GM19035 (cell line): ENCODE measurements around the gene SH3TC2.
"Not testable (repeated sequence)": the region's sequence is repeated elsewhere in the genome, so short reads cannot be mapped to it uniquely, and the experiment has no call there.

Experiments
- ATAC-seq: cut with Tn5 transposase; IDR thresholded peaks from one replicate; pipeline ENCODE4 v1.9.1; 2021; ENCODE audit not compliant: unreplicated experiment

The SH3TC2 gene

DNA sequence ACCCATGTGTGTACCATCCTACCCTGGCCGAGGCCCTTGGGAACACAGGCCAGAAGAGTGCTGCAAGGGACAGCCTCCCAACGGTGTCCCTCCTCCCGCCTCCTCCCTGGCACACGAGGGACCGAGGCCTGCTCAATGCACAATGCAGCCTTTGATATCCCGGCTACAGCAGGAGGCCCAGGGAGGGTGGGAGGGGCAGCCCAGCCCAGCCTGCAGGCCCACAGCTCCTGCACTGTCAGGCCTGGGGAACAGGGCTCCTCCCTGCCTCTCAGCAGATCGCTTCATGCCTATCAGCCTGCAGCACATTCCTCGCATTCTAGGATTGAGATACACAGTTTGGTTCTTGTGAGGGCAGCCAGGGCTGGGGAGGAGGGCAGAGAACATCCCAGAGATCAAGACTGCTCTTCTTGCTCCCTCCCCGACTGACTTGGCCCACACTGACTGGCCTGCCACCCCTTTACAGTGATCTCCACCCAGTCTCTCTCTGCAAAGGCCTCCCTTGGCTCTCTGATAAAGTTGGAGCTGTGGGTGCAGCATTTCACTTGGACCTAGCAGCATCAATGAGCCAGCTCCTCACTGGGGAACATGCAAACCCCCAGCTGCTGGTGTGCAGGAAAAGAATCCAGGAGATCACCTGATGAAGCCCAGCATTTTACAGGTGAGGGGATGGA is at the start of gene SH3TC2:
SH3TC2 (minus strand) TSS at position 46 of the 671 bp plus-strand sequence; CDS start at position 6, 40 bp downstream.
- ATAC-seq = no peak

DNA sequence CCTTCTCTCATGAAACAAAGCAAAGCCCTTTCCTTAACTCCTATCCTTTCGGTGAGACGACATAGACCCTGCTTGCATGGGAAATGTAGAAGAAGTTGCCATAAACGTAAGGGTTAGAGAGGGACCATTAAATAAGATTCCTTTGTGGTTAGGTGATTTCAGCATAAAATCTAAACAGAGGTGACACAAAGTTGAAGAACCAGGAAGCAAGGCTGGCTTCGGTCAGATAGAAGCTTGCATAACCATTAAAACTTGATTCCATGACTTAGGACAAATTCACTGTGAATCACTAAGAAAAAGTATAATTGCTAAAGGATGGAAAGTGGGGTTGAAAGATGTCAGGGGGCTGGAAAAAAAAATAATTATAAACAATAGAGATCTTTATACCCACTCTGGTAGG is 47.5 kb upstream of the SH3TC2 start:
- ATAC-seq = no peak

DNA sequence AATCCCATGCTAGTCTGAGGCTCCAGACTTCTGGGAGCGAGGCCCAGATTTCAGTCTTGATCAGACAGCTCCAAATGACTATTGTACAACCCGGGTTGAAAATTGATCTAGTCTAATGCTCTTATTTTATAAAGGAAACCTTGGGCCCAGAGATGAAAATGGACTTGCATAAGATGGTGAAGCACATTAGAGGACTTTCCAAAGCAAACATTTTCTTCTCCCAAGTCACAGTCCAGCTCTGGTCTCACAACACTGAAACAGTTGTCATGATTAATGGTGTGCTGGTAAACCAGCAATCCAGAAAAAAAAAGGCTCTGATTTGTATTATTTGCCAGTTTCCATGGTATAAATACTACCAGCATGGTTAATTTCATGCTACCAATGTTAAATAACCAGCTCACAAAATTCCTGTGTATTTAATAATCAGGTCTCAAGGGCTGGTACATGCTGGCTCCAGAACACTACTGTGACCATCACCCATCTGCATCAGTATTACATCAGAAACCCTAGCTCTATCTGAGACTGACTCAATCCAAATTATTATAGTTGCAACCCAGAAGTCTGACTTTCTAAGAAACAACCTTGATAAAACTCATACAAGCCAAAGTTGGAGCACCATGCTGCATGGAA is 45.9 kb upstream of the SH3TC2 start:
- no peak for ATAC-seq

DNA sequence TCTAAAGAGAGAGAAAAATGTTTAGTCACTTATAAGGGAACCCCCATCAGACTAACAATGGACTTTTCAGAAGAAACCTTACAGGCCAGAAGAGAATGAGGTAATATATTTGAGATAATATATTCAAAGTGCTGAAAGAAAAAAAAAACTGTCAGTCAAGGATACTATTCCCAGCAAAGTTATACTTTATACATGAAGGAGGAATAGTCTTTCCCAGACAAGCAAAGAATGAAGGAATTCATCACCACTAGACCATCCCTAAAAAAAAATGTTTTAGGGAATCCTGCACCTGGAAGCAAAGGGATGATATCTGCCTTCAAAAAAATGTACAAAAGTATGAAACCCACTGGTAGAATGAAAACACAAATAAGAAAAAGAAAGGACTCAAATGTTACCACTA is 37.5 kb upstream of the SH3TC2 start:
- ATAC-seq = no peak

DNA sequence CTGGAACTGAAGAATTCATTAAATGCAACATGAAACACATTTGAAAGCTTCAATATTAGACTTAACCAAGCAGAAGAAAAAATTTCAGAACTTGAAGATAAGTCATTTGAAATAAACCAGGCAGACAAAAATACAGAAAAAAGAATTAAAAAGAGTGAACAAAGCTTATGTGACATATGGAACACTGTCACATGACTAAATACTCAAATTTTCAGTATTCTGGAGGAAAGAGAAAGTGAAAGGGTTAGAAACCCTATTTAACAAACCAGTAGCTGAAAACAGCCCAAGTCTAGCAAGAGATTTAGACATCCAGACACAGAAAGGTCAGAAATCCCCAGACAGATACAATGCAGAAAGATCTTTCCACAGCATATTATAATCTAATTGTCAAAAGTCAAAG is 37.1 kb upstream of the SH3TC2 start:
- ATAC-seq = no peak

DNA sequence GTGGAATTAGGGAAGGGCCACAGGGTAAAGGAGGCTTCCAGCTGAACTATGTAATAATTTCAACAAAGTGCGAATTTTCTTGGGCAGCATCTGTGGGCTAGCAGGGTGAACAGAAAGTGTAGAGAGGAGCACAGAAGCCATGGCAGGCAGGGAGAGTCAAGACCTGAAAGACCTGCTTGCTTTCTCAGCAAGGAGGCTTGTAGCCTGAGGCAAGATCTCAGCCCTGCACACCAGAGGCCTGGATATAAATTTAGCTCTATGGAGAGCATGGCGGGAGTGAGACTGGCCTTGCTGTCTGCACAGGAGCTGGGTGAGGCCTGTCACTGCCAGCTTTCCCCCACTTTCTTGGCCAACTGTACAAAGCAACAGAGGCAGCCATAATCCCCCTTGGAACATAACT is 32.1 kb upstream of the SH3TC2 start:
- ATAC-seq = no peak

DNA sequence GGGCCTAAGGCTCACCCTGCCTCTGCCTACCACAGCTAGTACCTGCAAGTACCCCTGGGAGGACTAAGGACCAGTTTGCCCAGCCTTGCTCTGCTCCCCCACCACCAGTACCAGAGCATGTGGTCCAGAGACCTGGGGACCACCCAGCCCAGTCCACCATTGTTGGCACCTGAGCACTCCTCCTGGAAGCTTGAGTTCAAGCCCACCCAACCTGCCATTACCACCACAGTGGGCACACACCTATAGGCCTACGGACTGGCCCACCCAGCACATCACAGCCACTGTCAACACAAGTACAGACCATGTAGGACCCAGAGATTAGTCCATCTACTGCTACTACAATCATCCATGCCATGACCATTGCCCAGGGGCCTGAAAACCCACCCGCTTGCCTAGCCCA is 30.8 kb upstream of the SH3TC2 start:
- no peak for ATAC-seq

DNA sequence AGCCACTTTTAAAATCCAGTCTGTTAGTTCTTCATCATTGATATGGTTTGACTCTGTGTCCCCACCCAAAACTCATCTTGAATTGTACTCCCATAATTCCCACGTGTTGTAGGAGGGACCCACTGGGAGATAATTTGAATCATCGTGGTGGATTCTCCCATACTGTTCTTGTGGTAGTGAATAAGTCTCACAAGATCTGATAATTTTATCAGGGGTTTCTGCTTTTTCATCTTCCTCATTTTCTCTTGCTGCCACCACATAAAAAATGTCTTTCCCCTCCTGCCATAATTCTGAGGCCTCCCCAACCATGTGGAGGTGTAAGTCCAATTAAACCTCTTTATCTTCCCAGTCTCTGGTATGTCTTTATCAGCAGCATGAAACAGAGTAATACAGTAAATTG is 26.9 kb upstream of the SH3TC2 start:
- ATAC-seq = no peak

DNA sequence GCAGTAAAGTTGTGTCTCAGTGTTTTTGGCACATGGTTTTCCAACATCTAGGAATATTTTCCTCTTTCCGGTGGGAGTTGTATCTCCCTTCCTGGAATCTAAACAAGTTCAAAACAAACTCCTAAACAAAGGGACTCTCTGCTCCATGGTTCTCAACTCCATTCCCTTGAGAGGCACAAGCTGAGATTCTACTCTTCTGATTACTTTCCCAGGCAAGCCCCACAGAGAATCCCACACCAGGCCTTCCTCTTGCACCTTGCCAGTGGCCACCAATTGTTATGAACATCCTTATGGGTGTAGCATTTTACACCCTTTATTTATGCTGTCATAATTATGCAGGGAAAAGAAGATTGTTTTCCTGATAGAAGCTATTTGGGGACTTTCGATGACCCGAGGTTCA is 25.8 kb upstream of the SH3TC2 start:
- ATAC-seq = no peak

DNA sequence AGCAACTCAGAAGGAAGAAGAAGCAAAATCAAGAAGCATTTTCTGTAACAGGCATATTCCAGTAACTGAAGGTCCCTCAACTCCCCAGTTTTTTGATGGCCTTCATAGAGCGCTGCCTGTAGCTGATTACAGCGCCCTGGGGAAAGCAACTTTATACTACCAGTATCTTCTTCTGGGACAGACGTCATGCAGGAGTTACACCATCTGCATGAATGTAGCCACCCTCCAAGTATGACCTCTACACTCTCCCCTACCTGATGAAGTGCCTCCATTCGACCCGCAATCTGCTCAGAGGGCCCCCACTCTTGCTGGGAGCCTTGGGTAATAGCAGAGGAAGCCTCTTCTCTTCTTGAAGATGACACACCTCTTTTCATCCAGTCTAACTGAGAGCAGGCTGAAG is 21.0 kb upstream of the SH3TC2 start:
- ATAC-seq = no peak

DNA sequence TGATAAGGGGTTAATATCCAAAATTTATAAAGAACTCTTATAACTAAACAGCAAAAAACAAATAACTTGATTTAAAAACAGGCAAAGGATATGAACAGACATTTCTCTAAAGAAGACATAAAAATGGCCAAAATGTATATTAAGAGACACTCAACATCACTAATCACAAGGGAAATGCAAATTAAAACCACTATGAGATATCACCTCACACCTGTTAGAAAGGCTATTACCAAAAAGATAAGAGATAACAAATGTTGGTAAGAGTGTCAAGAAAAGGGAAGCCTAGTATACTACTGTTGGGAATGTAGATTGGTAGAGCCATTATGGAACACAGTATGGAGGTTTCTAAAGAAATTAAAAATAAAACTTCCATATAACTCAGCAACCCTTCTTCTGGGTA is 19.4 kb upstream of the SH3TC2 start:
- no peak for ATAC-seq

DNA sequence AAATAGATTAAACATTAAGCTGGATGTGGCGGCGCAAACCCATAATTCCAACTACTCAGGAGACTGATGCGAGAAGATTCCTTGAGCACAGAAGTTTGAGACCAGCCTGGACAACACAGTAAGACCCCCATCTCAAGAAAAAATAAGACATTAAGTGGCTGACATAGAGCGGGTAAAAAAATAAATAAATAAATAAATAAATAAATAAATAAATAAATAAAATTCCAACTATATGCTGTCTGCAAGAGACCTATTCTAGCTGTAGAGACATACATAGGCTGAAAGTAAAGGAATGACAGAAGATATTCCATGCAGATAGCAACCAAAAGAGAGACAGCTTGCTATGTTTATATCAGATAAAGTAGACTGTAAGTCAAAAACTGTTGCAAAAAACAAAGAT is 17.4 kb upstream of the SH3TC2 start:
- ATAC-seq = no peak

DNA sequence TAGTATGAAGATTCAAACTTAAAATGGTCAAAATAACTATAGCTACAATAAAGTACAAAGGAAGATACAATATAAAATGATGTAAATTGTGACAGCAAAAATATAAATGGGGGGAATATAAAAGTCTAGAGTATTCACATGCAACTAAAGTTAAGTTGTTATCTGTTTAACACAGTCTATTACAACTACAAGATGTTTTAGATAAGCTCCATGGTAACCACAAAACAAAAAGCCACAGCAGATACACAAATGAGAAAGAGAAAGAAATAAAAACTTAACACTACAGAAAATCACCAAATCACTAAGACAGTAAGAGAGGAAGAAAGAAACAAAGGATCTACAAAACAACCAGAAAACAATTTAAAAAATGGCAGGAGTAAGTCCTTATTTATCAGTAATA is 17.0 kb upstream of the SH3TC2 start:
- ATAC-seq = no peak

DNA sequence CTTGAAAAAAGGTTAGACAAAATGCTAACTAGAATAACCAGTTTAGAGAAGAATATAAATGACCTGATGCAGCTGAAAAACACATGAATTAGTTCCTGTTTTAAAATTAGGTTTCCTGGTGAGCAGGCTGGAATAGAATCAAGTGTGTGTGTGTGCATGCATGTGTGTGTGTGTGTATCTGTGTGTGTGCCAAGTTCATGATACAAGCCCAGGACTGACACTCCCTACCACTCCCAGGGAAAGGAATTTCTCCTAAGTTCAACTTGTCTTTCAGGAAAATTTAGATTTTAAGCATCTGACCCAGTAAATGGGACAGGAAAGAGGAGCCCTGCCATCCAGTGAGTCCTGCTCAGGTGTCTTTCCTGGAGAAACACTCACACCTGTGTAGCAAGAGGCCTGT is 11.2 kb upstream of the SH3TC2 start:
- ATAC-seq = not testable (repeated sequence)

DNA sequence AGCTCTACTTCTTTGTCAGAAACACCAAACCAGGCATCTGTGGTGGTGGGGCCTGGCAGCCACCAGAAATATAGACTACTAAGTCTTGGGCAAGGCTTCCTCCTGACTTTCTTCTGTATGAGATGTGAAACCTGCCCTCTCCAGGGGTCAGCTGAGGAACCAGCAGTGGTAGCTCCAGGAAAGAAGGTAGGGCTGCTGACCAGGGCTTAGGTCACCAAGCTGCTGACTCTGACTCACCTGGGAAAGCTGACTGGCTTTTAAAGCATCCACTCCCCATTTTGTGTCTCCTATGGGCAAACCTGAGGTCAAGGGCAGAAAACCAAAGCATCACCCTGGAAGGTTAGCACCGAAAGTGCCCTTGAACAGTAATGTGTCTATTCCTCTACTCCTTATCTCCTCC is 10.4 kb upstream of the SH3TC2 start:
- ATAC-seq = no peak

DNA sequence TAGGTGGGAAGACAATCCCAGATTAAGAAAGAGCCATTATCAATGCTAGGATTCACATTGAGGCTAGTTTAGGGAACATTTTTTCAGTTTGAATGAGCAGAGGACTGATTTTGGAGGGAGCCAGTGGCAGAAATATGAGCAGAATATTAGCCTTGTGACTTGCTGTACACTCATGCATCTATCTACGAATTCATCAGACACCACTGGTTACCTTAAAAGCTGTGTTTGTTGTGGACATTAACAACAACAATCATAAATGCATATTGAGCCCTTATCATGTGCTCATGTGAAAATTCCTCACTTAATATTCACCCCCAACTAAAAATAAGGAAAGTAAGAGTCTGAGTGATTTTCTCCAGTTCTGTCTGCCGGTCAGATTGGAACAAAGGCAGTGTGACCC is 9.9 kb upstream of the SH3TC2 start:
- ATAC-seq = no peak

DNA sequence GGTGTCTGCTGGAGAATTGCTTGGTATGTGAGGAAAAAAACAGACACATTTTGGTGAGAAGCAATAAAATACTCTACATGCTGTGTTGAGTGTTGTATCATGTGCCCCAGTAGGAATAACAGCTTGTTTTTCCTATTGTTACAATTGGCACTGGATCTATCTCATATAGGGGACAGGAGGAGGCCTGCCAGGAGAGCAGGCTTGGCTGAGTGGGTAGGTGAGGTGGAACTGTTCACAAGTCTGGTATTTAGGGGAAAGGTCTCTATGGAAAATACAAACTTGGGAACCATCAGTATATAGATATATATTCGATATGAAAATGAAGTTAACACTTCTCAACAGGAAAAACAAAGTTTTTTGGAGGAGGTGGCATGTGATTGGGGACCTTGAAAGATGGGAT is 9.5 kb upstream of the SH3TC2 start:
- no peak for ATAC-seq

DNA sequence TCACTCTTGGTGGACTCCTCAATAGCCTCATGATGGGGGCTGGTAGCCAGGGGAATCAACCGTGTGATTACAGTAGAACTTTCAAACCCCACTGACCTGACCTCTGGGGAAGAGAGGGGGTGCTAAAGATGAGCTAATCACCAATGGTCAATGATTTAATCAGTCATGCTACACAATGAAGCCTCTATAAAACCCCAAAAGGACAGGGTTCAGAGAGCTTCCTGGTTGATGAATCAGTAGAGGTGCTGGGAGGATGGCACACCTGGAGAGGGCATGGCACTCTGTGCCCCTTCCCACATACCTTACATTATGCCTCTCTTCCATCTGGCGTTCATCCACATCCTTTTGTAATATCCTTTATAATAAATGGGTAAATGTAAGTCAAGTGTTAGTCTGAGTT is 8.9 kb upstream of the SH3TC2 start:
- no peak for ATAC-seq

DNA sequence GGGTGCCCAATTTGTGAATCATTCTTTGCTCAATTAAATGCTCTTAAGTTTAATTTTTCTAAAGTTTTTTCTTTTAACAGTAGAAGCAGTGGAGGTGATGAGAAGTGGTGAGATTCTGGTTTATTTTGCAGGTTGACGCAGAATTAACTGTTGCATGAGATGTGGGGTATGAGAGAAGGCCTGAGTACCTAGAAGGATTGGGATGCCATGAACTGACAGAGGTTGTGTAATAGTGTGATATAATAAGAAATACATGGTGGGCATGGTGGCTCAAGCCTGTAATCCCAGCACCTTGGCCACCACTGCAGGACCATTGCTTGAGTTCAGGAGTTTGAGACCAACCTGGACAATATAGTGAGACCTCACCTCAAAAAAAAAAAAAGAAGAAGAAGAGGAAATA is 8.4 kb upstream of the SH3TC2 start:
- no peak for ATAC-seq

DNA sequence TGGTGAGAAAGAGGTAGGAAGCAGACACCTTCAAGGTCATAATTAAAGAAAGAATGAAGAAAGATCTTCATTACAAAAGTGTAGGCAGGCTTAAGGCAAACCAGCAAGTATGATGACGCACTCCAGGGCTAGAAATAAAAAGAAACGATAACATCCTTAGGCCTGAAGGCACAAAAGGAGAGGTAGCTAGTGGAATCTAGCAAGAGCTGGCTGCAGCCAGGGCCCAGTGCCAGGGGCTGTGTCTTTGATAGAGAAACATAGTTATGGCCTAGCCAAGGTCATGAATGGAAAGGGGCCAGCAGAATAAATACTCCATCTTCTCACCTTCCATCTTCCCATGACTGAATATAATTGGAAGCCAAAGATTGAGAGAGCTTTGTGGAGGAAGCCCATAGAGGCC is 6.8 kb upstream of the SH3TC2 start:
- no peak for ATAC-seq

DNA sequence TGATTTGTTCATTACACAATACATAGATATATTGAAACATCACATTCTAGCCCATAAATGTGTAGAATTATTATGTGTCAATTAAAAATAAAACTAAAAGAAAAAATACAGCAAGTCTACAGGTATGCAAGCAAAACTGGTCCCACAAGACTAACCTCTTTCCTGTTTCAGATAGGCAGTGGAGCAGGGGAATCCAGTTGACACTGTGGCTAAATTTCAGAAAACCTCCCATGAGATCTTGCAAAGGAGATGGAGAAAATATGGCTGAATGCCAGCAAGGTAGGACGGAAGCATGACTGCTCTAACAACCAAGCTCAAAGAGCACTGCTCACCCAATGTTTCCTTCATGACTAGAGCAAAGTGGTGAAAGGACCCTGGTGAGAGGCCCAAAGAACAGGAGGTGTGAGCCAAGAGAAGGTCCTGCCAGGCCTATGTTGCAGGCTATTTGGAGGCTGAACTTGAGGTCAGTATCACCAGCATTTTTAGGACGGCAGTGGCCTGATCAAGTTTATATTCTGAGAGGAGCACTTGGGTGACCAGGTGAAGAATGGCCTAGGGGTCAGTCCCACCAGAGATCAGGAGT is 1.1 kb upstream of the SH3TC2 start:
- no peak for ATAC-seq

DNA sequence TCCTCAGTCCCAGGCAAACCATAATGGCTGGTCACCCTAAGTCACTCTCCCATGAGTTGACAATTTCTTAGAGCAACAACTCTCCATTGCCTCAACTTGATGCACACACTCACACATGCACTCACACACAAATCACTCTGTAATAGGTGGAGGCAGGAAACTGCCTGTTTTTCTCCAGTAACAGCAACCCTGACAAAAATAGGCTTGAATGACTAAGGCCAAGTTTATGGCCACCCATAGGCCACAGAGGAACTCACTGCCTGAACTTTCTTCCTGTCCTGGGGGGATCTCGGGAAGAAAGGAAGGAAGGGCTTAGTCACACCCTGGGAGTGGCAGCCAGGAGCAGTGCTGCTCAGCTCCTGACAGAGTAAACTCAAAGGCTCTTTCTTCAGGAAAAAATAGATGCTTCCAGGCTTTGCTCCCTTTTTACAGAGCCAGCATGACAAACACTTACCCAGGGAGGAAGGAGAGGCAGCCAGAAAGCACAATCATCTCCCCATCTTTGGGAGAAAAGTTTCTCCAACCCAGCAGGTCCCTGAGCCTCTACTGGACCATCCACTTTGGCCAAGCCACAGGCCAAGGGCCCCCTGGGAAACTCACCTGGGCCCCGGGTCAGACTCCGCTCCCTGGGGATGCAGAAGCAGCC is 368 bp downstream of the SH3TC2 start:
- no peak for ATAC-seq
